ENCODE results near the gene ADAM22.

DNA sequence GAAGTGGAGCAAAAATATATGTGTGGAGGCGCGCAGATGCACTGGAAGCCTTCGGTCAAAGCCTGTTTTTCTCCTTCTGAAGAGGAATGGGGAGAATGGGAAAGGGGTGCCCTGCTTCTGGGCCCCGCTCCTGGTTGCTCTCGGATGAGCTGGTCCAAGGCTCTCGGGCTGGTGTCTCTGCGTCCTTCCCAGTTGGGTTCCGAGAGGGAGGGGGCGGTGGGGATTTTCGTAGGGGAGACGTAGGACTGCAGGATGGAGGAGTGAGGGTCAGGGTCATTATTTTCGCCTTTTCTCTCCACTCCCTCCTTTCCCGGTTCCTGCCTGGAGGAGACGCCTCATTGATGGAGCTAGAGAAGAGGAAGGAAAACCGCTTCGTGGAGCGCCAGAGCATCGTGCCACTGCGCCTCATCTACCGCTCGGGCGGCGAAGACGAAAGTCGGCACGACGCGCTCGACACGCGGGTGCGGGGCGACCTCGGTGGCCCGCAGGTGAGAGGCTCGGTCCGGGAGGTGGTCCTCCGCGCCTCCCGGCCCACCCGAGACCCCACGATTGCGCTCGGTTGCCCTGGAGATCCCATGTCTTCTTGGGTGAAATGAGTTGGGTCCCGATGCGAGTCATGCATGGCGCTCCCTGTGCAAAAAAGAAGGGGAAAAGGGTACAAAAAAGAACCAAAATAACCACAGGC, 790 bp downstream of the ADAM22 start:
- TF ChIP-seq EZH2 (IDR thresholded peaks at IDR 0.05; ENCODE audit: insufficient read depth, poor library complexity, severe bottlenecking) (no peak), EZH2phosphoT487 (IDR thresholded peaks at IDR 0.05; ENCODE audit: insufficient read depth, low read depth) (no peak)

Data from GM23248 (cell line).